ENCODE data around the gene NEO1.
A peak's percentile ranks its signal among the peaks of the same experiment; 100 is the strongest.

NEO1 gene

DNA sequence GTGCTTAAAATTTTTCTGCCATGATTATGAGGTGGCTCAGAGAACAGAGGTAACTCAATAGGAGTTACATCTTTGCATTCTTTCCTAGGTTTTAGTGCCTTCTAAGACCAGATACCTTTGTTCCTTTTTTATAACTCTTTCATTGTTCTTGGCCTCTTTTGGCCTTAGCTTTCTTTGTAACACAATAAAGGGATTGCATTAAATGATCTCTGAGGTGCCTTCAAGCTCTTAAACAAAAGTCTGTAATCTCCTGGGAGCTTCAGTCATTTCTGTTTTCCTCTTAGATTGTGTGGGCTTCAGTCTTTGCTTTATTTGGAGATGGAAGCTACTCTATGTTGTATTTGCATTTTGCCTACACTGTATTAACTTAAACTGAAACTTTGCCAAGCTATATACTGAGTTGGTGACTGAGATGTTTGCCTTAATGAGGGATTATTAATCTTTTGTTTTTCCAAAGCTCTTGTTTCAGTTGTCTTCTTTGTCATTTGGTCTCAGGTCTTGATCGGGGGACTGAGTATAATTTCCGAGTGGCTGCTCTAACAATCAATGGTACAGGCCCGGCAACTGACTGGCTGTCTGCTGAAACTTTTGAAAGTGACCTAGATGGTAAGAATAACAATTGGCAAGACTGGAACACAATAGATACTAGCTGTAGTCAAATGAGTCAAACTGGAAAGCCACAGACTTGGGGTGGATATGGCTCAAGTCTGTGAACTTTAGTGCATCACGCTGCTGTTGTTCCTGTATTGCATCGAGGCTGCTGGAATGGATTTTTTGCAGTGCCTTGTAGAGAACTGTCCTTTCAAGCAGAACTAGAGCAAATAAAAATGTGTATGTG is 206.2 kb downstream of the NEO1 start:
- TF ChIP-seq, protein P1, sequence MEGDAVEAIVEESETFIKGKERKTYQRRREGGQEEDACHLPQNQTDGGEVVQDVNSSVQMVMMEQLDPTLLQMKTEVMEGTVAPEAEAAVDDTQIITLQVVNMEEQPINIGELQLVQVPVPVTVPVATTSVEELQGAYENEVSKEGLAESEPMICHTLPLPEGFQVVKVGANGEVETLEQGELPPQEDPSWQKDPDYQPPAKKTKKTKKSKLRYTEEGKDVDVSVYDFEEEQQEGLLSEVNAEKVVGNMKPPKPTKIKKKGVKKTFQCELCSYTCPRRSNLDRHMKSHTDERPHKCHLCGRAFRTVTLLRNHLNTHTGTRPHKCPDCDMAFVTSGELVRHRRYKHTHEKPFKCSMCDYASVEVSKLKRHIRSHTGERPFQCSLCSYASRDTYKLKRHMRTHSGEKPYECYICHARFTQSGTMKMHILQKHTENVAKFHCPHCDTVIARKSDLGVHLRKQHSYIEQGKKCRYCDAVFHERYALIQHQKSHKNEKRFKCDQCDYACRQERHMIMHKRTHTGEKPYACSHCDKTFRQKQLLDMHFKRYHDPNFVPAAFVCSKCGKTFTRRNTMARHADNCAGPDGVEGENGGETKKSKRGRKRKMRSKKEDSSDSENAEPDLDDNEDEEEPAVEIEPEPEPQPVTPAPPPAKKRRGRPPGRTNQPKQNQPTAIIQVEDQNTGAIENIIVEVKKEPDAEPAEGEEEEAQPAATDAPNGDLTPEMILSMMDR (IDR thresholded peaks at IDR 0.05; ENCODE audit: extremely low read depth, missing control alignments), result no peak
- peak; percentile 9 for DNase-seq (ENCODE audit: low spot score)

DNA sequence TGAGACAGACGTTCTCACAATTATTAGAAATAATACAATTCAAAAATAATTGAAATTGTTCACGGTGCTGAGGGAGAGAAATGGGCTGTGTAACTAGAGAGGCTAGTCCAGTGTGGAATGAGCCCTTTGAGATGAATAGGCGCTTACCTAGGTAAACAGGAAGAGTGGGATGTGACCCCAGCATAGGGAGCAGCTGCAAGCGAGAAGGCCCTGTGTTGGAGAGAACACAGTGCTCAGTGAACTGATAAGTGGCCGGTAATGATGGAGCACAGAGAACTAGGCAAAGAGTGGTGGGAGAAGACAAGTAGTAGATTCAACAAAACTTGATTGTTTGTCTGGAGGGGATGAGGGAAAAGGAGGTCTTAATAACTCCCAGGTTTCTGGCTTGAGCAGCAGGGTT is 212.6 kb downstream of the NEO1 start:
- TF ChIP-seq, protein P1 (IDR thresholded peaks at IDR 0.05; ENCODE audit: extremely low read depth, missing control alignments), result no peak
- no peak for DNase-seq (ENCODE audit: low spot score)

DNA sequence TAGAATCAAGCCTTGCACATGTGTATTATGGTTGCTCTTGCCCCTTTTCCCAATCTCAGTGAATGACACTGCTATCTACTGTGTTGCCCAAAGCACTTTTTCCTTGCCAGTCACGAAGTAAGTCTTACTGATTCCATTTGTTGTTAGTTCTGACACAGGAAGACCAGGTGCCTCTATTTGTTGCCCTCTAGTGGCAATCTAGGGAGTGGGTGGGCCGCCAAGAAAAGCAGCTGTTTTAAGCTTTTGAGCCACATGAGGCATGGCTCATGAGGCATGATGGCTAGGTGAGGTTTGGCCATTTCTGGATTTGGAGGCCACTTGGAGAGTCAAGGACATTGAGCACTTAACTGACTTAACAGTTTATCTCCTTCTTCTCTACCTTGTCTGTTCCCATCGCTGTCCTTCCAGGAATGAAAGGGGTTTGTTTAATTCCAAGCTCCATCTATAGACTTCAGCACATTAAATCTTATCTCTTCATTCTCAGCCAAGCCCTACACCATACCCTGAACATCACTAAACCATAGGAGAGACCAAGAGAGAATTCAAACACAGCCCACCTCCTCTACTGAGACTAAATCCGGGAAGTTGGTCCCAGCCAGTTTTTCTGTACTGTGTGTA is 213.4 kb downstream of the NEO1 start:
- TF ChIP-seq, protein P1 (IDR thresholded peaks at IDR 0.05; ENCODE audit: extremely low read depth, missing control alignments), result peak; percentile 92
- peak; percentile 46 for DNase-seq (ENCODE audit: low spot score)

DNA sequence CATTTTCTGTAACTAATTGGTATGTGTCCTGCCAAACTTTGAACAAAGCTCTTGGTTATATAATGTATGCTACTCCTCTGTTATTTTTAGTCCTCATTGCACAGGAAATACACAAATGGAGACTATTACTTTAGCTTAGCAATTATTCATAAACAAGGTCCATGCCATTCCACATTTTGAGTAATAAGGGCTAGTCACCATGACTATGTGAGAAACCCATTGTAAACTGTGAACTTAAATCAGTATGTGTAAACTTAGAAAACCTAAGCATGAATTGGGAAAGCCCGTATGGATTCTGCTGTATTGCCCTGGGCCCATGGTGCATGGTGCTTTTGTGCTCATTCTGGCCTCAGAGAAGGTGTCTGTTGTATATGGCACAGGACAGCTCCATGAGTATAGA is 216.2 kb downstream of the NEO1 start:
- TF ChIP-seq, protein P1 (IDR thresholded peaks at IDR 0.05; ENCODE audit: extremely low read depth, missing control alignments), result no peak
- no peak for DNase-seq (ENCODE audit: low spot score)

DNA sequence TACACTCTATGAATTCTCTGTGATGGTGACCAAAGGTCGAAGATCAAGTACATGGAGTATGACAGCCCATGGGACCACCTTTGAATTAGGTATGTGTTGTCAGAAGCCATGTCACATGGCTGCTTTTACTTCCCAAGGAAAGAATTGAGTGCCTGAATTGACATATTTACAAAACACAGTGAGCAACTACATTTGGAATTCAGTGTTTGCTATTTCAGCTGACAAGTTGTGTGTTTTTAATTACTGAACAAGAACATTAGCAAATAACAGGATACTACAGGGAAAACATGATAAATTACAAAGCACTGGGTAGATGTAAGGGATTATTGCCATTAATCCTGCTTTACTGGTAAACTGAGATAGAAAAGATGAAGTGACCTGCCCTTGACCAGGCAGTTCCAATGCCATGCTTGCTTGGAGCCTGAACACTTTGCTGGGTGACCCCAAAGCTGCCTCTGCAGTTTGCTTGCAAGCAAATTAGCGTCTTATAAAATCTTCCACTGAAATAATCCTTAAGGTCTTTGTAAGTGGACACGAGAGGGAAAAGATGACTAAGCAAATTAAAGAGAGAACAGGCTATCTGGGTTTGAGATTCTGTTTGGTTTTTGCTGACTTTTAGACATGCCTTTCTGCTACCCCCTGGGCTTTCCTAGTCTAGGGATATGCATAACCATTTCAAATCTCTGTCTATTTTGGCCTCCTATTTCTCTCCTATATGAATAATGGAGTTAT is 218.3 kb downstream of the NEO1 start:
- TF ChIP-seq, protein P1 (IDR thresholded peaks at IDR 0.05; ENCODE audit: extremely low read depth, missing control alignments), result no peak
- no peak for DNase-seq (ENCODE audit: low spot score)

DNA sequence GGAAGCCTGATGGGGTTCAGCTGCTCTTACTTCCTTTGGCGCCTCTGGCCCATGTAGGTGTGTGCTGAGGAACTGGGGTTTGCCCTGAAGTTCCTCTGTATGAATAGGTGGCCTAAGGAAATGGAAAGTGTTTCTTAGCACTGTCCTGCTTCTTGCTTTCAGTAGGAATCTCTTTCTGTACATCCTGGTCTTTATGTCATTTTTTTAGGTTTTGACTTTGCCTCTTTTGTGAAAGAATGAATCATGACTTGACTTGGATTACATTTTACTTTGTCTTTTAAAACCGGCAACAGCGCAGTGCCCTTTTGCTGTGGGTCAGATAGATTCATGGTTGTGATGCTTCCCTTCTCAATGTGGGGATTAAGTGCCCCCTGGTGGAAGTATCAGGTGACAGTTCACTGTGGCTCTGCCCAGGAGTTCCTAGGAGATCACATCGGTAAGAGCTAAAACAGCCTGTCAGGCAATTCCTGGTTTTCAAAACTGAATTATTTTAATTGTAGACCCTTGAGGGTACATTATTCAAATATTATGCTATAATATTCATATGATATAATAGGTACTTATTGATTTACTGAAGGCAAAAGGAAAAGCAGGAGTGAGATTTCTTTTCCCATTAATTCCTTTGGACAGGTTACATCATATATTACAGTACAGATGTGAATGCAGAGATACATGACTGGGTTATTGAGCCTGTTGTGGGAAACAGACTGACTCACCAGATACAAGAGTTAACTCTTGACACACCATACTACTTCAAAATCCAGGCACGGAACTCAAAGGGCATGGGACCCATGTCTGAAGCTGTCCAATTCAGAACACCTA is 221.1 kb downstream of the NEO1 start:
- TF ChIP-seq, protein P1 (IDR thresholded peaks at IDR 0.05; ENCODE audit: extremely low read depth, missing control alignments), result peak; percentile 56
- DNase-seq (ENCODE audit: low spot score), result peak; percentile 60

Measured in GM20000 (cell line).